Body of pancreas (tissue), 4 donors: ENCODE measurements around the gene ERVH48-1. TPM values are rescaled to one million over a fixed set of nuclear protein-coding genes. Genes with fewer than 3 reads are reported as not detected.

Experiments used
- ATAC-seq: fragments of 150-250 bp; one replicate; pipeline ENCODE4 v1.9.1; 2016
- DNase-seq, 4 donors: peaks; one replicate each; pipeline ENCODE4 v3.0.0-alpha.2; 2019
- H3K27ac ChIP-seq, 4 donors: fragments of 200-600 bp; sonication (generic); 1 replicate in 3 of 4; 2 replicates in 1 of 4; pipeline versions ENCODE4 v1.5.1 to v1.6.1; 2016 to 2019; ENCODE audit warnings: mild to moderate bottlenecking in 1 of 4, mixed read lengths in 1 of 4, moderate library complexity in 1 of 4
- H3K27me3 ChIP-seq, 2 donors: fragments of 200-600 bp; sonication (generic); one replicate each; pipeline ENCODE4 v1.6.0; 2016; ENCODE audit warnings: mild to moderate bottlenecking in 1 of 2
- H3K36me3 ChIP-seq, 2 donors: fragments of 200-600 bp; sonication (generic); replicated peaks in 1 of 2; 2 replicates each; pipeline ENCODE4 v1.5.1; 2016; ENCODE audit warnings: low read depth in 2 of 2; ENCODE audit not compliant: insufficient read depth in 1 of 2
- H3K4me1 ChIP-seq: fragments of 200-600 bp; sonication (generic); one replicate; pipeline ENCODE4 v1.6.0; 2016
- H3K4me3 ChIP-seq, 2 donors: fragments of 200-600 bp; sonication (generic); 1 replicate in 1 of 2; 2 replicates in 1 of 2; pipeline ENCODE4 v1.5.1; 2016 to 2019
- H3K9me3 ChIP-seq, 3 donors: fragments of 200-600 bp; sonication (generic); 1 replicate in 2 of 3; 2 replicates in 1 of 3; pipeline ENCODE4 v1.5.1; 2016
- CTCF ChIP-seq, 7 experiments: fragments of 450-650 bp in 4 of 7; fragments of 200-600 bp in 3 of 7; sonication (generic) in 3 of 7; IDR thresholded peaks; one replicate each; pipeline ENCODE4 v1.5.1; 2016 to 2019; ENCODE audit warnings: antibody characterized with exemption in 7 of 7
- POLR2A ChIP-seq, 3 donors: fragments of 450-650 bp; IDR thresholded peaks; one replicate each; pipeline ENCODE4 v1.6.1; 2016; ENCODE audit warnings: antibody characterized with exemption in 3 of 3, mild to moderate bottlenecking in 2 of 3
- WGBS, 2 donors: methylation state at CpG; one replicate each; pipeline ENCODE4 v1.1.5; 2017; 5-methylcytosine and 5-hydroxymethylcytosine counted together
- intact Hi-C: fragments of 100-400 bp; cut with DNase I; formaldehyde crosslinking; loops from one replicate; pipeline ENCODE4 v1.15.1; 2023
- total RNA-seq, 2 donors: library from RNA; depleted of rRNA; stranded (reverse); fragments of >200 nt; gene quantifications; one replicate each; pipeline ENCODE4 v1.1.0, GENCODE V29; 2016

The ERVH48-1 gene
- total RNA-seq, 2 donors from 2014 or later = 0.52 TPM; not detected in 1

- Histone ChIP-seq H3K4me1 (peaks cover 1% of the 10 kb centered on the region), H3K9me3 (no peaks in the 10 kb centered on the region), H3K27ac (no peak overlapping the region), H3K4me3 (no peak overlapping the region), H3K27me3 (no peaks in the 10 kb centered on the region), H3K36me3 (peaks cover 15 to 17% of the 10 kb centered on the region in 2 donors)
- no peak for ATAC-seq
- intact Hi-C loops = no loop called here
- TF ChIP-seq POLR2A (IDR thresholded peaks at IDR 0.05) (no peak), CTCF (IDR thresholded peaks at IDR 0.05) (no peak)
- WGBS, 2 donors = 84 to 93% methylated on average over 4 of the region's 4 CpGs
- no peak for DNase-seq
Measured at GRCh38 chr21:42900446-42900845, 25.0 kb downstream of the ERVH48-1 start.

- intact Hi-C loops = no loop called here
- Histone ChIP-seq H3K4me1 (peaks cover 14% of the 10 kb centered on the region), H3K27me3 (no peaks in the 10 kb centered on the region), H3K9me3 (no peaks in the 10 kb centered on the region), H3K36me3 (peaks cover 6 to 7% of the 10 kb centered on the region in 2 donors), H3K27ac (peak within 1 kb of the TSS; percentile 84 to 97 (median 95)), H3K4me3 (peak within 1 kb of the TSS; percentile 79 to 86)
- peak; percentile 97 for ATAC-seq
- peak; percentile 100 for DNase-seq
- TF ChIP-seq CTCF (IDR thresholded peaks at IDR 0.05) = peak in 2 of 7 experiments; percentile 20 to 23
- TF ChIP-seq POLR2A (IDR thresholded peaks at IDR 0.05) = peak; percentile 93 to 96 (median 96)
- WGBS, 2 donors = 0% methylated on average over 1 to 87 of the region's 87 CpGs
Measured at GRCh38 chr21:42892931-42893755, 32.3 kb downstream of the ERVH48-1 start, which contains the start of gene NDUFV3. NDUFV3 (plus strand) TSS chr21:42893309; CDS start chr21:42893334, 25 bp downstream.

GRCh38 chr21:42892582-42892930, 32.9 kb downstream of the ERVH48-1 start:
- peak; percentile 33 for ATAC-seq
- intact Hi-C loops = no loop called here
- H3K4me3 ChIP-seq = peak overlapping the region; percentile 6 to 11
- peaks cover 14% of the 10 kb centered on the region for H3K4me1 ChIP-seq
- no peak for DNase-seq
- 3 to 6% methylated on average over 18 of the region's 18 CpGs for WGBS, 2 donors
- no peaks in the 10 kb centered on the region for H3K9me3 ChIP-seq
- H3K36me3 ChIP-seq = peaks cover 4 to 6% of the 10 kb centered on the region in 2 donors
- TF ChIP-seq CTCF (IDR thresholded peaks at IDR 0.05) (peak in 1 of 7 experiments; percentile 4), POLR2A (IDR thresholded peaks at IDR 0.05) (no peak)
- peak overlapping the region; percentile 84 to 97 (median 95) for H3K27ac ChIP-seq
- no peaks in the 10 kb centered on the region for H3K27me3 ChIP-seq

- WGBS, 2 donors = 85 to 92% methylated on average over 5 of the region's 5 CpGs
- DNase-seq (no peak), ATAC-seq (no peak)
- H3K27ac ChIP-seq = no peak overlapping the region
- H3K36me3 ChIP-seq = no peaks in the 10 kb centered on the region
- no peaks in the 10 kb centered on the region for H3K27me3 ChIP-seq
- H3K4me3 ChIP-seq = no peak overlapping the region
- peaks cover 3% of the 10 kb centered on the region for H3K4me1 ChIP-seq
- intact Hi-C loops = no loop called here
- no peaks in the 10 kb centered on the region for H3K9me3 ChIP-seq
- TF ChIP-seq POLR2A (IDR thresholded peaks at IDR 0.05) = no peak
- TF ChIP-seq CTCF (IDR thresholded peaks at IDR 0.05) = no peak
Measured at GRCh38 chr21:42887326-42887725, 38.1 kb downstream of the ERVH48-1 start.
